ENCODE results near the gene PIGU.
"Not testable (repeated sequence)": the region's sequence is repeated elsewhere in the genome, so short reads cannot be mapped to it uniquely, and the experiment has no call there.

The PIGU gene

DNA sequence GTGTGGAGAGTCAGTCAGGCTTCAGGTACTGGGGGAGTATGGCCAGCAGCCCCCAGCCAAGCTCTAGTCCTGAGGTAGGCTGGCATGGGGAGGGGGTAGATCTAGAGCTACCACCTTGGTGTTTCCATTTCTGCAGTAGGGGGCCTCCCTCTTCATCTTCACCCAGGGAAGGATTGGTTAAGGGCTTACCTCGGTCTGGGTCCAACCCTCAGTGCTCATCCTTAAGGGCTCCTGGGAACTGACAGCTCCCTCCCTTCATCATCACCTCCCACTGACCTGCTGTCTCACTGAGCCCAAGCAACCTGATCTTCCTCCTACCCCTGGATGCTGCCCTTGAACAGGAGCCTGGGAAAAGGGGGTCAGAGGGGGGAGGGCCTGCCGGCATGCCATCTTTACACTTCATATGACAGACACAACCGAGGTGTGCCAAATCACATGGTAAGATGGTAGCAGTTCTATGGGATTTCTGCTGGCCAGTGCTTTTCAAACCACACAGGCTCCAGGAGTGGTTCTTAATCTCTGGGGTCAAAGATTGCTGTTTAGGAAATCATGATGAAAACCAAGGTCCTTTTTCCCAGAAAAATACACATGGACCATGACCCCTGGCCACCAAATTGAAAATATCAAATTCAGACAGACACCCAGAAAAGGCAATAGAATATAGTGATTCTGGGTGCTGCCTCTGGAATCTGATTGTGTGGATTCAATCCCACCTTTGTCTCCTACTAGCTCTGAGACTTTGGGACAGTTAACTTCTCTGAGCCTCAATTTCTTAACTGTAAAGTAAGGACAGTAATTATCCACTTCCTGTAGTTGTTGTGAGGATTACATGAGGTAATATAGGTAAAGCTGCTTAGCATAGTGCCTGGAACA, 30.3 kb upstream of the PIGU start:
- DNase-seq: no peak

DNA sequence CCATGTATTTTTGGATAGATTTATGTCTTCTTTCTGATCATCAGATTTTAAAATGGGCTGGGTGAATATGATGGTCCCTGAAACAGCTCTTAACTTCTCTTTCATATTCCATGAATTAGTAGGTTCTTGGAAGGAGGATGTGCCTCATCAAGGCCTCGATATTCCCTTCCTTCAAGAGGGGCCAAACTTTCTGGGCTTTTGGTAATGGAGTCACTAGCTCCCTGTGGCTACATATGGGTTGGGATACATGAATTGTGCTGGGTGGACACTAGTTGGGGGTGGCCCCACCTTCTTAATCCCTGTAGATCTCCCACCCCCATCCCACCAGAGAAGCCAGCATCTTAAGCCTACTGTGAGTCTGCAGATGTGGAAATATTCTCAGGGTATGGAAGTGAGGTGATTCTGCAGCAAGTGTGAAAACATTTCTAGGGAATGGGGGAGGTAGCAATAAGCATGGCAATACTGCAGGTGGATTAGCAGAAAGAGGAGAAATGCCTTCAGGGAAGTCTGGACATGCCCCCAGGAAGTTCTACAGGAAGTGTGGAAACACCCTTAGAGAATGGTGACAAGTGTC, 29.5 kb upstream of the PIGU start:
- no peak for DNase-seq

DNA sequence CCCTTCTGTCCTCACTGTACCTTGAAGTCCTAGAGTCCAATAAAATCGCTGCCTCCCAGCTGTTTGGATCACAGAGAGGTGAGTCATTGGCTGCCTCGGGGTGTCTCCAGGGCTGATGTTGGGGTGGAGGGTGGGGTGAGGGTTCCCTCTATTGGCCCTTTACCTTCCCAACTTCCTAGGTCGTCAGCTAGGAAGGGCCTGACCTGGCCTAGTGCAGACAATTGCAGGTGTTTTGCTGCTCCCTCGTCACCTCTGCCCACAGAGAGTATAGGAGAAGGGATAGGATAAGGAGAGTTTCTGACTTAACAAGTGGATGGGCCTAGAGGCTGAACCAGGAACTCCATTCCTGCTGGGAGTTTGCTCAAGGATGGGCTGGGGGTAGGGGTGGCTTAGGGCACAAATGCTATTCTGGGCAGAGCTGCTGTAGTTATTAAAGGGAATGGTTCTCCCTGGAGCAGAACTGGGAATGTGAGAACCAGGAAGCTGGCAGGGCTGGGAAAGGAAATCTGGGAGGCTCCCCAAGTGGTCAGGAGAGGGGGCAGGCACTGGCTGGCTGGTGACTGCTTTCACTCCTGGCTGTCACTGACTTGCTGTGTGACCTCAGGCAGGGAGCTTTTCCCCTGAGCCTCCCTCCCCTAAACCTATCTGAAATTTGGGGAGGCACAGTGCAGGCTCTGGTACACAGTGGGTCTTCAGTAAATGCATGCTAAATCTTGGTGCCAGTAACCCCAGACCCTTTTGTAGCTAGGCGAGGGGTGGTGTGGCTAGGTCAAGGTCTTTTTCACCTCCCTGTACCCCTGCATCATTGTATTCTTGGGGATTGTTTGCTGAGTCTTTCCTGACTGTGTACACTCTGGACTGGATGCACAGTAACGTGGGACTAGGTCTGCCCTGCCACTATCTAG, 28.8 kb upstream of the PIGU start:
- DNase-seq: peak; percentile 29

DNA sequence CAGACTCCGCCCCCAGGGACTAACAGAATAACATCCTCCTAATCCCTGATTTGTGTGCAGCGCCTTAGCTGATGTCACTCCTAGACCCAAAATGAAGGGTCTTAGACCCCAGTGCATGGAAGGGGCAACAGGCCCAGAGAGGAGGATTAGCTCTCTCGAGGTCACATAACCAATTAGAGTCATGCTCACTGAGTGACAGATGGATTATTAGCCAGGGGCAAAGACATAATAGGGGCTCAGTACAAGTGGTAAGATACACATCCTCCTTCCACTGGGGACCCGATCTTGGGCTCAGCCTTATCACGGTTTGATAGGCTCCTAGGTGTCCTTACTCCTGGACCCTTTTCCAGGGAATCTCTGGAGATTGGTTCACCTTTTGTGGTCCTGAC, 28.1 kb upstream of the PIGU start:
- no peak for DNase-seq

DNA sequence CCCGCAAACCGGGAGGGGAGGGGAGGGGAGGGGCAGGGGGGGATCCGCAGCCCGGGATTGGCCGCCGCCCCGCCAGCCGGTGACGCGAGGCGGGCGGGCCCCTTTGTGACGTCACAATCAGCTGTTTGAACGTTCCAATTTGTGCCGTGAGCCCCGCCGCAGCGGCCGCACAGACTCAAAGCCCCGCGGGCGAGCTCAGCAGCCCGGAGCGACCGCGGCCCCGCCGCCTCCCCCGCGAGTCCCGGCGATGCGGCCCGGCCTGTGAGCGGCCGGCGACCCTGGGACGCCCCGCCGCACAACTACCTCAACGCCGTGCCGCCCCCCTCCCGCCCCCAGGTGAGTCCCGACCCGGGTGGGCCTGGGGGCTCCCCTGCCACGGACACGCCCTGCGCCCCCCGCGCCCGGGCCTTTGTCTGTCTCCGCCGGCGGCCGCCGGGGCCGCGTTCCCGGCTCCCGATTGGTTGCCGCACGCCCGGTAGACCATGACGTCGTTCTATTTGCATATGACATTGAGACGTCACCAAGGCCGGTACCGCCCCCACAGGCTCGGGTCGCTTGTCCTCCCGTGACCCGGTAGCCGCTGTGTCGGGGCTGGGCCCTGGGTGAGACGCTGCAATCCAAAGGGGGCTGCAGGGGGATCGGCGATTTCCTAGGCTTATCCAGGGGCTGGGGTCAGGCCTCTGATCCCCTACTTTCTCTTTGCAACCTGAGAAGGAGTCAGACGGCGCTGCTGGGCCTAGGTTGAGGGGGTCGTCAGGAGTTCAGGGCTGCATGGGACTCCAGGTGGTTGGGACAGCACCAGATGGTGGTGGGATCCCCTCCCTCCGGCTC, 27.5 kb upstream of the PIGU start, which contains the start of gene TP53INP2:
TP53INP2 (plus strand) TSS at position 168 of the 831 bp plus-strand sequence. CDS start 4,396 bp downstream, outside the sequence.
- peak; percentile 87 for DNase-seq

DNA sequence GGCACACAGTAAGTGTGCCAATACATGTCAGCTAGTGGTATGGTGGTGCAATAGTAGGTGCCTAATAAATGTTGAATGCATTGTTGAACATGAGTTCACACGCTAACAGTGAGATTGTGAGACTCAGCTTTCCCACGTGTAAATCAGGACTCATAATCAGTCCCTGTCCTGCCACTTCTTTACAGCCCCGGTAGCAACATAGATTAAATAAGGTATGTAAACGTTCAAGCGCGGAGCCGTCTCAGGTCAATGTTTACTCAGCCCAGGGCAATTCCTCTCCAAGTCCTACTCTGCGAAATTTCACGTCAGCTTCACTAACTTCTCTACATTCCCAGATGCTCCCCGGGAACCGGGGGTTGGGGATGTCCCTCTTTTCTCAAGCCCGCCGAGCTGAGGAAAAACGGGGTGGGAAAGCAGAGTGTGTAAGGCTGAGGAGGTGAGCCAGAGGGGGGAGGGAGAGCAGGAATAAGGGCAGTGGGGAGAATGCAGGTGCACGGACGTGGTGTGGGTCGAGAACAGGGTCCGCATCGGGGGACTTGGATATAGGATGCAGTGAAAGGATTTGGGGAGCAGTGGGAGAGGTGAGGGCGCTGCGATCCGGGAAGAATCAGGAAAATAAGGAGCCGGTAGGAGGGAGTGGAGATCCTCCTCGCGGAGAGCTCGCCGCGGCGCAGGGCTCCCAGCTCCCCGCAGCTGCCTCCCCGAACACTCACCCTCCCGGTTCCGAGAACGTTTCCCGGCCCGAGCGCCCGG, 26.7 kb upstream of the PIGU start:
- DNase-seq: no peak

DNA sequence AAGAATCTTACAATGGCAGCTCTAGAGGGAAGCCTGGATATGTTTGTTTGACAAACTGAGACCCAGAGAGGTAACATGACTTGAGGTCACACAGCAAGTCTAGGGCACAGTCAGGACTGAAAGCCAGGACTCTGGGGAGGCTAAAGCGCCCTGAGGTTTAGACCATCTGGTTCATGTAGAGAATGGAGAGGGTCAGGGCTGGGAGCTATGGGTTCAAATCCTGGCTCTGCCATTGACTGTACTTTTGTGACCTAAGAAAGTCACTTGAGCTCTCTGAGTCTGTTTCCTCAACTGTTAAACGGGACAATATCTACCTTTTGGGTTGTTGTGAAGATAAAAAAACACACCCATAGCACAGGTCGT, 26.1 kb upstream of the PIGU start:
- DNase-seq: no peak

DNA sequence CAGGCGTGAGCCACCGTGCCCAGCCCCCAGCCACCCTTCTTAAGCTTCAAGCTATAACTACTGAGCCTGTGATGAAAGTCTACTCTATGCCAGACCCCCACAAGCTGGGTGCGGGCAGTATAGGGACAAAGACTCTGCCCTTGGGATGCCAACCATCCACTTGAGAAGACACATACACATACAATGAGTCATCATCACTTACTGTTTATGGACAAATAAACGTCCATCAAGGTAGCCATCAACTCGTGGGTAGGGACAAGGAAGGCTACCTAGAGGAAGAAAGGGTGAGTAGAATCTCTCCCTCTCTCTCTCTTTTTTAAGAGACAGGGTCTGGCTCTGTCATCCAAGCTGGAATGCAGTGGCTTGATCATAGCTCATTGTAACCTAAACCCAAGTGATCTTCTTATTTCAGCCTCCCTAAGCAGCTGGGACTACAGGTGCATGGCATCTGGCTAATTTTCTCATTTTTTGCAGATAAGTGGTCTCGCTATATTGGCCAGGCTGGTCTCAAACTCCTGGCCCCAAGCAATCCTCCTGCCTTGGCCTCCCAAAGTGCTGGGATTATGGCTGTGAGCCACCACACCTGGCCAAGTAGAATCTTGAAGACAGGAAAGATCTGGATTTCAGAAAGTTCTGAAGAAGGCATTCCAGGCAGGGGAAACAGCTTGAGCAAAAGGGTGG, 24.7 kb upstream of the PIGU start:
- DNase-seq: no peak

DNA sequence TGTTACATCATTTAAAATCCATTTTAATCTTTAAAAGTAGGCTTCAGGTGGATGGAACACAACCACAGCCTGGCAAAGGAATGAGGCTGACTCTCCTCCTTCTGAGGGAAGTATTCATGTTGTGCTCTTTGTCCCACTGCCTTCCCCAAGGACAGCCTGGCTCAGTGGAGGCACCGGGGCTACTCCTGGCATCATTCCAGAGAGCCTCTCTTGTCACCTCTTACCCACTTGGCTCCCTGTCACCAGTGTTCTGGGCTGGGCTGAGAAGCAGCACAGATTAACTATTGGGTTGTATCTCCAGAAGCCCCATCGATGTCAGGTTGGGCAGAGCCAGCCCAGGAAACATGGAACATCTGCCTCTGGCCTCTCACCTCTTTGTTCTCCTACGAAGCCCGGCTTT, 16.5 kb upstream of the PIGU start:
- DNase-seq: no peak

DNA sequence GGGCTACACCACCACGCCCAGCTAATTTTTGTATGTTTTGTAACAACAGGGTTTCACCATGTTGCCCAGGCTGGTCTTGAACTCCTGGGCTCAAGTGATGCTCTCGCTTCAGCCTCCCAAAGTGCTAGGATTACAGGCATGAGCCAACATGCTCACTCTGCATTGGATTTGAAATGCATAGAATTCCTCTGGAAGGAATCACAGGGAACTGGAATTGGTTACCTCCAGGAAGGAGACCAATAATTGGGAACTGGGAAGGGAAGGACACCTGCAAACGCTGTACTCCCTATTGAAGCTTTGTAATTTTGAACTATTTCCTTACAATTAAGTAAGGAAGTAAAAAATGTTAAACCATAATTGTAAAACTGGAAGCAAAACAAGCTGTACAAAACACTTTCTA, 14.9 kb upstream of the PIGU start:
- no peak for DNase-seq

DNA sequence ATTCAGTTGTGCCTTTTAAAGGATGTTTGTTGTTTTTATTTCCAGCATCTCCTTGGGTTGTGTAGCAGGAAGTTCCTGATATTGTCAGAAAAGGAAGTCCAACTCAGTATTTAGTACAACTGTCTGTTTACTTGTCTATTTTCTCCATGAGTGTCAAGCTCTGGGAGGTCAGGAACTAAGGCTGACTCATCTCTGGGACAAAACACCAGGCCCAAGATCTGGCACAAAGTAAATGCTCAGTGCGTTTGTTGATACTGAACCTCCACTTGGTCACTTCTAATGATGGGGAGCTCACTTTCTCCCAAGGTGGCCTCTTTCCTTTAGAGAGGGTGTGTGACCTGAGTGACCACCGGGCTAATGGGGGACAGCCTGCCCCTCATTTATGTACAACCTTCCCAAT, 12.6 kb upstream of the PIGU start:
- DNase-seq: no peak

DNA sequence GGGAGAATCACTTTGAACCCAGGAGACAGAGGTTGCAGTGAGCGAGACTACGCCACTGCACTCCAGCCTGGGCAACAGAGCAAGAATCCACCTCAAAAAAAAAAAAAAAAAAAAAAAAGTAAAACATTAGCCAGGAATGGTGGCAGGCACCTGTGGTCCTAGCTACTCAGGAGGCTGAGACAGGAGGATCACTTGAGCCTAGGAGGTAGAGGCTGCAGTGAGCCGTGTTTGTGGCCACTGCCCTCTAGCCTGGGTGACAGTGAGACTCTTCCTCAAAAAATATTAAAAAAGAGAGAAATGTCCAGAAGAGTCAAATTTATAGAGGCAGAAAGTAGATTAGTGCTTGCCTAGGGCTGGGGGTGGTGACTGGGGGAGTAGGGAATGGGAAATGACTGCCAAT, 6.8 kb upstream of the PIGU start:
- DNase-seq: no peak

DNA sequence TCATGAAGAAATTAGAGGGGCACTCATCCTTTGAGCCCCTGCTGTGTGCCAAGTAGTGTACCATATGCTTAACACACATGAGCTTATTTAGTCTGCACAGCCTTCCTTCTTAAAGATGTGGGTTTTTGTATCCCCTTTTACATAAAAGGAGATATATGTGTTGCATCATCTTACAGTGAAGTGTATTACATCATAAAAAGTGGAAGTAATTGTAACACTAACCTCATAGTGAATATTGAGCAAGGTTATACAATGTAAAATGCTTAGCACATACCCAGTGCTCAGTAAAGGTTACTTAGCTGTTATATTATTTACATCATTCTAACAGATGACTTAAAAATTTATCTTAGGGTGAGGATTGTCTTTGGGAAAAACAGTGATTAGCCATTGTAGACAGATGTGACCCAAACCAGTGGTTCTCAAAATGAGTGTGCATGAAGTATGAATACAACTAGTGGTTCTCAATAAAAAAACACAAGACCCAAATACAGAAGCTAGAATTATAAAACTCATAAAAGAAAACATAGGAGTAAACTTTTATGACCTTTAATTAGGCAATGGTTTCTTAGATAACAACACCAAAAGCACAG, 3.8 kb upstream of the PIGU start:
- DNase-seq: peak; percentile 39

DNA sequence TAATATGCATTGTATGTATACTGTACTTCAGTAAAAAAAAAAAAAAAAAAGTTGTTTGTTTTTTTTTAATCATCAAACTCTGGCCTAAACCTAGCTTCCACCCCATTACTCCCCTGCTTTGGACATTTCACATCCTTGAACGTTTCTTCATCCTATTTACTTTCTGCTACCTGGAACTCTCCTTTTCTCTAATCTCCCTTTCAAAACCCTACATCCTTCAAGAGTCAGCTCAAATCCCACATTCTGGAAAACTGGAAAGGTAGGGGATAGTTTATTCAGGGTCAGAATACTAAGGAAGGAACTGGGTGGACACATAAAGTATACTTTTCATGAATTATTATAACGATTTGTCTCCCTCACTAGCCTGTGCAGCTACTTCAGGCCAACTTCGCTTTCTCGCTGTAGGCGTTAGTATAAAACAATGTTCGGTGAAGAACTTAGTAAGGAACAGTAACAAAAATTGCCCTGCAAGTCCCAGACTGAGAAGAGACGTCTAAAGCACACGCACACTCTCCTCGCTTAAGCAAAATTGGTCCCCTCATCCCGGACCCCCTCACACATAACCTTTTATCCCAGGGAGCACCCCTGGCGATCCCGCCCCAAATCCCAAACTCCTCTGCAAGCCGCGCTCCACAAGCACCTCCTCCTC, 775 bp downstream of the PIGU start:
- DNase-seq: peak; percentile 9

DNA sequence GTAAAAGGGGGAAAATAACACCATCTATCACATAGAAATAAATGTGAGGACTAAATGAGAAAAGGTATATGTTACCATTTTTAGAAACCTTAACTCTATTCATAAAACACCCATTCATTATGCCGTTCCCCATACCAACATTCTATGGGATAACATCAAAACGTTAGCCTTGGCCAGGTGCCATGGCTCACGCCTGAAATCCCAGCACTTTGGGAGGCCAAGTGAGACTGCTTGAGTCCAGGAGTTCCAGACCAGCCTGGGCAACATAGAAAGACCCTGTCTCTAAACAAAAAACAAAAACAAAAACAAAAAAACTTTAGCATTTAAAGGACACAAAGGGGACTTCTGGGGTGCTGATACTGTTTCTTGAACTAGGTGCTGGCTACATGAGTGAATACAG, 1.3 kb downstream of the PIGU start:
- no peak for DNase-seq

DNA sequence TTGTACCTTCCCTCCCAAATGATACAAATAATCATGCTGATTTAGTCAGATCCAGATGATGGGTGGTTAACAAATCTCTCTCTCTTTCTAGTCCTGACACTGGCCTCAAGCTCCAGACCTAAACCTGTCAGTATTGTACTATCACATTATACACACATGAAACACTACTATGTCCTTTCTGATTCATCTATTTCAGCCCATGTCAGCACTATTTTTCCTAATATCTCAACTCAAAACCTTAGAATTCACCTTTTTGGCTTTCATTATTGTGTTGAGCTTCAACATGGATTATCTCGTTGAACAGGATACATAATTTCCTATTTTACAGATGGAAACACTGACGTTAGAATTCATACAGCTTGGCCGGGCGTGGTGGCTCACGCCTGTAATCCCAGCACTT, 3.5 kb downstream of the PIGU start:
- DNase-seq: no peak

DNA sequence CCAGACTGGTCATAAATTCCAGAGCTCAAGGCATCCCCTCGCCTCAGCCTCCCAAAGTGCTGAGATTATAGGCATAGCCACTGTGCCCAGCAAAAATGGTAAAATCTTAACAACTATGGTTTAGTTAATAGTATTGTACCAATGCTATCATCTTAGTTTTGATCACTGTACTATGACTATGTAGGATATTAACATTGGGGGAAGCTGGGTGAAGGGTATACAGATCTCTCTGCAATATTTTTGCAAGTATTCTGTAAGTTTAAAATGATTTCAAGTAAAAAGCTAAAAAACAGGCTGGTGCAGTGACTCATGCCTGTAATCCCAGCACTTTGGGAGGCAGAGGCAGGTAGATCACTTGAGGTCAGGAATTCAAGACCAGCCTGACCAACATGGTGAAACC, 7.8 kb downstream of the PIGU start:
- DNase-seq: no peak

DNA sequence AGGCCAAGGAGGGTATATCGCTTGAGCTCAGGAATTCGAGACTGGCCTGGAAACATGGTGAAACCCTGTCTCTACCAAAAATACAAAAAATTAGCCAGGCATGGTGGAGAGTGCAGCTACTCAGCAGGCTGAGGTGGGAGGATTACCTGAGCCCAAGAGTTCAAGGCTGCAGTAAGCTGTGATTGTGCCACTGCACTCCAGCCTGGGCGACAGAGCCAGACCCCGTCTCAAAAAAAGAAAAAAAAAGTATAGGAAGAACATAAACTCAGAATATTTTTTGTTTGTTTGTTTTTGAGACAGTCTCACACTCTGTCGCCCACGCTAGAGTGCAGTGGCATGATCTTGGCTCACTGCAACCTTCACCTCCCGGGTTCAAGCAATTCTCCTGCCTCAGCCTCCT, 12.1 kb downstream of the PIGU start:
- DNase-seq: not testable (repeated sequence)

DNA sequence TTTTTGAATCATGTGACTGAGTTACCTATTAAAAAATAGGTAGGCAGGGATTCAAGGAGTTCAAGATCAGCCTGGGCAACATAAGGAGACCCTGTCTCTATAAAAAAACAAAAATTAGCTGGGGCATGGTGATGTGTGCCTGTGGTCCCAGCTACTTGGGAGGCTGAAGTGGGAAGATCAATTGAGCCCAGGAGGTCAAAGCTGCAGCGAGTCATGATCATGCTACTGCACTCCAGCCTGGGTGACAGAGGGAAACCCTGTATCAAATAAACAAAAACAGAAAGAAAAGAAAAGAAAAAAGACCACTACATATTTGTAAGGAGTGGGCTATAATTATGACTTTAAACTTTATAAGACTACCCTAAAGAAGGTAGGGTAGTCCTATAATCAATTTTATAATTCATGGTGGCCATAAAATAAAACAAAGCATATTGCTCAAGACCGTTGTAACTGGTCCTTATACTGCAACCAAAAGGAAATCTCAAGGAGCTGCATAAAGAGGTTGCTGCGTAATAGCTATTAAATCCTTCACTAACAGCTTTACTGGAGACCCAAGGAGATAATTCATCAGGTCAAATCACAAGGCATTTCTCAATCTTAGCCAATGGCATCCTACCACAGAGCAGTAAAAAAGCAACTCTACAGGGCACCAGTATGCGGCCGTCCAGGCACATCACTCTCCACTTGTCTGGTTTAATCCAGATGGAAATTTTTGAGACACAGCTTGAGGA, 13.5 kb downstream of the PIGU start:
- no peak for DNase-seq

DNA sequence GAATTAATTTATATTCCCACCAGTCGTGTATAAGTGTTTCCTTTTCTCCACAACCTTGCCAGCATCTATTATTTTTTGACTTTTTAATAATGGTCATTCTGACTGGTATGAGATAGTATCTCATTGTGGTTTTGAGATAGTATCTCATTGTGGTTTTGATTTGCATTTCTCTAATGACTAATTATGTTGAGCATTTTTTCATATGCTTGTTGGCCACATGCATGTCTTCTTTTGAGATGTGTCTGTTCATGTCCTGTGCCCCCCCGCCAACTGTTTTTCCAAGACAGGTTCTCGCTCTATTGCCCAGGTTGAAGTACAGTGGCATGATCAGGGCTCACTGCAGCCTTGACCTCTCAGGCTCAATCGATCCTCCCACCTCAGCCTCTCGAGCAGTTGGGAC, 15.1 kb downstream of the PIGU start:
- DNase-seq: peak; percentile 47
